Measurements from ENCODE around the gene CD2AP.

GRCh38 chr6:47451162-47451561 lies 26.4 kb upstream of the CD2AP start:
- TF ChIP-seq CTCF (IDR thresholded peaks at IDR 0.05 in 2 of 3, conservative IDR thresholded peaks at IDR 0.05 in 1 of 3; ENCODE audit: insufficient read depth in 2 of 3, low read depth in 1 of 3, low read length in 3 of 3) (no peak), POLR2A (conservative IDR thresholded peaks at IDR 0.05) (no peak), ZNF274 (IDR thresholded peaks at IDR 0.05; ENCODE audit: borderline replicate concordance, low read depth, low read length) (no peak), ATF6 (CRISPR knock-in tag; IDR thresholded peaks at IDR 0.05) (no peak), E4F1 (CRISPR knock-in tag; IDR thresholded peaks at IDR 0.05; ENCODE audit: borderline replicate concordance) (no peak), CAMTA2 (CRISPR knock-in tag; conservative IDR thresholded peaks at IDR 0.05) (no peak), TEAD4 (IDR thresholded peaks at IDR 0.05; ENCODE audit: low read length) (no peak), TEAD4 (CRISPR knock-in tag; IDR thresholded peaks at IDR 0.05; ENCODE audit: borderline replicate concordance) (no peak), JUN (IDR thresholded peaks at IDR 0.05; ENCODE audit: borderline replicate concordance, low read depth, low read length) (no peak), JUN (CRISPR knock-in tag; IDR thresholded peaks at IDR 0.05; ENCODE audit: borderline replicate concordance) (no peak), FOXJ3 (CRISPR knock-in tag; IDR thresholded peaks at IDR 0.05) (no peak), NFIC (IDR thresholded peaks at IDR 0.05) (no peak)
